Measurements from ENCODE around the gene SARDH.

DNA sequence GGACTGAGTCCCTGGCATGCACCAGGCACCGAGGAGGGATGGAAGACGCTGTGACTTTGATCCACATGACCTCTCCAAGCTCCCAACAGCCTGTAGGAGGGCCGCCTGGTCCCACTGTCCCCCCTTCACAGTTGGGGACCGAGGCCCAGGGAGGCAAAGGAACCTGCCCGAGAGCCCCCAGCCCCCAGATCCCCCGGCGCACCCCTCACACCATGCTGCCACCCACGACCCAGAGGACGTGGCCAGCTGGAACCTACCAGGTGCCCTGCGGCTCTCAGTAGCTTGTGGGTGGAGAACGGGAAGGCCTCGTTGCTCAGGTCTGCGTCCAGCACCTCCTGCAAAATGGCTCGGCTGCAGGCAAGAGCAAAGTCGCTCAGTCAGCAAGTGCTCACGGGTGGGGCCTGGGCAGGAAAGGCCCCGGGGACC lies 53.2 kb downstream of the SARDH start:
- no peak for TF ChIP-seq POLR2A (IDR thresholded peaks at IDR 0.05; ENCODE audit: low read depth, low read length)
- TF ChIP-seq POLR2AphosphoS5 (IDR thresholded peaks at IDR 0.05; ENCODE audit: low read depth, low read length), result no peak
- no peak for TF ChIP-seq TAF1 (IDR thresholded peaks at IDR 0.05; ENCODE audit: borderline replicate concordance, low read depth, low read length)
